HG03064 (cell line): ENCODE results near the gene GNG7.
"Not testable (repeated sequence)": the region's sequence is repeated elsewhere in the genome, so short reads cannot be mapped to it uniquely, and the experiment has no call there.

Experiments used
- ATAC-seq: cut with Tn5 transposase; IDR thresholded peaks from one replicate; pipeline ENCODE4 v1.9.1; 2021; ENCODE audit warnings: low read depth; ENCODE audit not compliant: unreplicated experiment

GNG7 gene

GRCh38 chr19:2607712-2608601 lies 94.5 kb downstream of the GNG7 start:
- ATAC-seq, result no peak

GRCh38 chr19:2606774-2607173 lies 95.7 kb downstream of the GNG7 start:
- ATAC-seq, result not testable (repeated sequence)

GRCh38 chr19:2605889-2606288 lies 96.6 kb downstream of the GNG7 start:
- not testable (repeated sequence) for ATAC-seq

GRCh38 chr19:2604747-2605329 lies 97.7 kb downstream of the GNG7 start:
- ATAC-seq, result no peak

GRCh38 chr19:2603334-2603733 lies 99.2 kb downstream of the GNG7 start:
- ATAC-seq, result no peak

- no peak for ATAC-seq
Measured at GRCh38 chr19:2602391-2603181, 99.9 kb downstream of the GNG7 start.

GRCh38 chr19:2600914-2601870 lies 101.3 kb downstream of the GNG7 start:
- ATAC-seq, result no peak

GRCh38 chr19:2594319-2594718 lies 108.2 kb downstream of the GNG7 start:
- ATAC-seq, result no peak

- ATAC-seq, result no peak
Measured at GRCh38 chr19:2592824-2593223, 109.7 kb downstream of the GNG7 start.

GRCh38 chr19:2591537-2592291 lies 110.8 kb downstream of the GNG7 start:
- ATAC-seq, result no peak

- ATAC-seq, result no peak
Measured at GRCh38 chr19:2590630-2591399, 111.7 kb downstream of the GNG7 start.

- ATAC-seq, result no peak
Measured at GRCh38 chr19:2589441-2589840, 113.1 kb downstream of the GNG7 start.

GRCh38 chr19:2588081-2588777 lies 114.3 kb downstream of the GNG7 start:
- no peak for ATAC-seq

GRCh38 chr19:2587001-2587719 lies 115.3 kb downstream of the GNG7 start:
- ATAC-seq, result no peak

GRCh38 chr19:2586196-2586595 lies 116.3 kb downstream of the GNG7 start:
- no peak for ATAC-seq

- no peak for ATAC-seq
Measured at GRCh38 chr19:2584002-2584401, 118.5 kb downstream of the GNG7 start.
